GM13976 (cell line): ENCODE results near the gene HOXB4.

Source experiments
- DNase-seq: peaks from one replicate; pipeline ENCODE4 v3.0.0; 2012; ENCODE audit warnings: low spot score
- in situ Hi-C: fragments of 300-500 bp; cut with MboI; formaldehyde crosslinking; loops from one replicate; pipeline ENCODE4 v1.12.0; 2022; ENCODE audit warnings: low sequenced_read_pairs, mixed read lengths, inconsistent platforms; ENCODE audit not compliant: unreplicated experiment
- TF ChIP-seq, protein P1 (sequence below): IDR thresholded peaks from 2 replicates; pipeline ENCODE4 v1.5.1; 2012; ENCODE audit warnings: borderline replicate concordance, mild to moderate bottlenecking; ENCODE audit not compliant: insufficient read depth; ENCODE audit errors: extremely low read depth, missing control alignments, control extremely low read depth

The HOXB4 gene

GRCh38 chr17:48593126-48593829, 15.1 kb upstream of the HOXB4 start, which contains the start of gene HOXB5:
HOXB5 (minus strand) TSS chr17:48593779; CDS start chr17:48593682, 97 bp downstream.
- TF ChIP-seq, protein P1, sequence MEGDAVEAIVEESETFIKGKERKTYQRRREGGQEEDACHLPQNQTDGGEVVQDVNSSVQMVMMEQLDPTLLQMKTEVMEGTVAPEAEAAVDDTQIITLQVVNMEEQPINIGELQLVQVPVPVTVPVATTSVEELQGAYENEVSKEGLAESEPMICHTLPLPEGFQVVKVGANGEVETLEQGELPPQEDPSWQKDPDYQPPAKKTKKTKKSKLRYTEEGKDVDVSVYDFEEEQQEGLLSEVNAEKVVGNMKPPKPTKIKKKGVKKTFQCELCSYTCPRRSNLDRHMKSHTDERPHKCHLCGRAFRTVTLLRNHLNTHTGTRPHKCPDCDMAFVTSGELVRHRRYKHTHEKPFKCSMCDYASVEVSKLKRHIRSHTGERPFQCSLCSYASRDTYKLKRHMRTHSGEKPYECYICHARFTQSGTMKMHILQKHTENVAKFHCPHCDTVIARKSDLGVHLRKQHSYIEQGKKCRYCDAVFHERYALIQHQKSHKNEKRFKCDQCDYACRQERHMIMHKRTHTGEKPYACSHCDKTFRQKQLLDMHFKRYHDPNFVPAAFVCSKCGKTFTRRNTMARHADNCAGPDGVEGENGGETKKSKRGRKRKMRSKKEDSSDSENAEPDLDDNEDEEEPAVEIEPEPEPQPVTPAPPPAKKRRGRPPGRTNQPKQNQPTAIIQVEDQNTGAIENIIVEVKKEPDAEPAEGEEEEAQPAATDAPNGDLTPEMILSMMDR = no peak
- in situ Hi-C loops = no loop called here
- no peak for DNase-seq

DNA sequence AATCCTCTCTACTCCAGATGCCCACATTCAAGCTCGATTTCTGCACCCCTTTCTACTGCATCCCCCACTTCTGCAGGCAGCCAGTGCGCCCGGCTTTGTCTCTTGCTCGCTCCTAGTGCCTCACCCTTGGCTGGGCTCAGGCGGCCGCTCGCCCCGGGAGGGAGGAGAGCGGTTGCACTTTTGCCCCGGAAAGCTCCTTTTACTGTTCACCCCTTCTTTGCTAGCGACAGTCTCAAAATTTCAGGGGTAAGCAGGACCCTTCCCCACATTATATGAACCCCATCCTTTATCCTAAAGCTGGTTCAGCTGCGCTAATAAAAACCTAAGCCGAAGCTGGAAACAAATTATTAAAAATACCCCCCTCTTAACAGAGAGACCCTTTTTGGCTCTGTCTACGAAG, 14.4 kb upstream of the HOXB4 start:
- peak; percentile 58 for DNase-seq
- TF ChIP-seq, protein P1 = no peak
- in situ Hi-C loops = no loop called here

- in situ Hi-C loops = no loop called here
- TF ChIP-seq, protein P1 = no peak
- DNase-seq = no peak
Measured at GRCh38 chr17:48592057-48592514, 13.9 kb upstream of the HOXB4 start.

- TF ChIP-seq, protein P1 = no peak
- in situ Hi-C loops = no loop called here
- DNase-seq = no peak
Measured at GRCh38 chr17:48591255-48592056, 13.3 kb upstream of the HOXB4 start.

- TF ChIP-seq, protein P1 = no peak
- in situ Hi-C loops = no loop called here
Measured at GRCh38 chr17:48590607-48591161, 12.5 kb upstream of the HOXB4 start.

DNA sequence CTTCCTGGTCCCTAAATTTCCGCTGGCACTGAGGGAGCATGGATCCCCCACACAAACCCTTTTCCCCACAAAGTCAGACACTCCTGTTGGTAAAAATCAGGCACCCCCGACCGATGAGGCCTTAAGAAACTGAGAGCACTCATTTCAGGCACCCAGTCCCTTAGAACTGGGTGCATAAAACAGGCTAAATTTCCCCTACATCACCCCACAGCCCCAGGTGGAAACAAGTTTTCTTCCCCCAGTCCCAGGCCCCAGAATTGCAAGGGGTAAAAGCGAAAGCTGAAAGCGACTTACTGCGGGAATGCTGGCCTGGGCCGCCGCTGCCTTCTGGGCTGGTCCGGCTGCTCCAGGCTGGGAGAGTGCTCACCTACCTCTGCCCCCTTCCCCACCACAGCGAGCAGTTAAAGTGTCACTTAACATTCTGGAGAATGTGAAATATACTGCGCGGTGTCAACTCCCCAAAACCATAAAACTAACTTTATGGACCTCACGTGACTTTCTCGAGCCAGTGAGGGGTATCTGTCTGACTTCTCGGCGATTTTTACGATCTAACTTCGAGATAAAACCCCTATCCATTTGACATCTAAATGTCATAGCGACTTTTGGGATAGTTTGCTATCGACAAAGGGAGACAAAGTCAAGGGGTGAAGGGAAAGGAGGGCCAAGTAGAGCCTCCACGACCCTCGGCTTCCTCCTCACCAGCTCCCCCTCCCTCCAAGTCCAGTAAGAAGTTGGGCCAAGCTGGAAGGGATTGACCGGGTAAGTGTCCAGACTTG, 11.9 kb upstream of the HOXB4 start, which contains the start of gene HOXB3:
Gene HOXB3 (minus strand): TSS at position 411 of the 776 bp plus-strand sequence. CDS start 37,767 bp downstream, outside the sequence.
- in situ Hi-C loops = no loop called here
- DNase-seq = no peak
- TF ChIP-seq, protein P1 = no peak

More at GRCh38 chr17:48590607-48591161, 12.5 kb upstream of the HOXB4 start:
- DNase-seq = no peak
